ENCODE measurements around the gene DNASE1L2.

The DNASE1L2 gene

DNA sequence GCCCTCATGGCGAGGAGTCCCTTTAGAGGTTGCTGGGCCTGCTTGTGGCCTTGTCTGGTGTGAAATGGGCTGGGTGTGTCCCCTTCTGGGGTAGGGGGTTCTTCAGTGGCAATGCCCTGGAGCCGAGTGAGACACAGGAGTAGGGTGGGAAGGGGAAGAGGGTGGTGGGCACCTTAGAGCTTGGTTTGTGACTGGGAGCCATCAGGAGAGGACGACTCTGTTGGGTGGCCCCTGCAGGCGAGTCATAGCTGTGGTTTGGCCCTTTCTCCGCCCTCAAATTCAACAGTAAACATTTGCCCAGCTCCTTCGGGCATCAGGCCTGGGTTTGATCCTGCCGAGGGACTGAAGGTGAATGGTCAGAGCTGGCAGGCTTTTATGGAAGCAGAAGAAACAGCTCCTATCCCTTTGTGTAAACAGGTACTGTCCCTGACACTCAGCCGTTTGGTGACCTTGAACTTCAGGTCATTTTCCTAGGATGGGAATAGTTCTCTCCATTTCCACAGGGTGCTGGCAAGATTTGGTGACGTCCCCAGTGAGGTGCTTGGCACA is 9.9 kb upstream of the DNASE1L2 start:
- no peak for DNase-seq (ENCODE audit: low read depth)

DNA sequence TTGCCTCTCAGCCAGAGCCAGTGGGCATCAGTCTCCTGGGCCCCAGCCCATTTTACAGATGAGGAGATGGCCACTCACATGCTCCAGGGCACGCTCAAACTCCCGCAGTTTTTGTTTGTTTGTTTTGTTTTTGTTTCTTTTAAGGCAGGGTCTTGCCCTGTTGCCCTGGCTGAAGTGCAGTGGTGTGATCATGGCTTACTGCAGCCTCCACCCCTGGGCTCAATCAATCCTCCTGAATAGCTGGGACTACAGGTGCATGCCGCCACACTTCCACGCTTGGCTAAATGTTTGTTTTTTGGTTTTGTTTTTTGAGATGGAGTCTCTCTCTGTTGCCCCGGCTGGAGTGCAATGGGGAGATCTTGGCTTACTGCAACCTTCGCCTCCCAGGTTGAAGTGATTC is 9.3 kb upstream of the DNASE1L2 start:
- DNase-seq (ENCODE audit: low read depth): no peak

DNA sequence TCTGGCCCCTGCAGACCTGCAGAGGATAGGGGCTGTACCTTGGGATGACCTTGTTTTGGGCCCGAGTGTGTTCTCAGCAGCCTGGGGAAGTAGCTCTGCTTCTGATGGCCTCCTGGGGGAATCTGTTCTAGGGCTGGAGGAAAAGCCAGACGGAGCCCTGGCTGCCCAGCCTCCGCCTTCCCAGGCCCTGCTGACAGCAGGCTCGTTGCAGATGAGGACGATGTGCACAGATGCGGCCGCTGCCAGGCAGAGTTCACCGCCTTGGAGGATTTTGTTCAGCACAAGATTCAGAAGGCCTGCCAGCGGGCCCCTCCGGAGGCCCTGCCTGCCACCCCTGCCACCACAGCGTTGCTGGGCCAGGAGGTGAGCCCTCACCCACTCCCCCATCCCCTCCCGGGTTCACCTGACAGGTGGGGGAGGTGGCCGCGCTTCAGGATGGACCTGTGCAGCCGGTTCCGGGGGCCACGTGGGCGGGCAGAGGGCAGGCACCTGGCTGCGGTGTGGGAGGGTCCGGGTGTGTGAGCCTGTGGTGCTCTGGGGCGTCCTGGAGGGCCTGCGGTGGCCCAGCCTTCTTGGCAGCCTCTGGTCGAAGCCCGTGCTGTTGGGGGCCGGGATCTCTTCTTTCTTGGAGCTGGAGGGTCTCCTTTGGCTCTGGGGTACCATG is 8.0 kb upstream of the DNASE1L2 start:
- no peak for DNase-seq (ENCODE audit: low read depth)

DNA sequence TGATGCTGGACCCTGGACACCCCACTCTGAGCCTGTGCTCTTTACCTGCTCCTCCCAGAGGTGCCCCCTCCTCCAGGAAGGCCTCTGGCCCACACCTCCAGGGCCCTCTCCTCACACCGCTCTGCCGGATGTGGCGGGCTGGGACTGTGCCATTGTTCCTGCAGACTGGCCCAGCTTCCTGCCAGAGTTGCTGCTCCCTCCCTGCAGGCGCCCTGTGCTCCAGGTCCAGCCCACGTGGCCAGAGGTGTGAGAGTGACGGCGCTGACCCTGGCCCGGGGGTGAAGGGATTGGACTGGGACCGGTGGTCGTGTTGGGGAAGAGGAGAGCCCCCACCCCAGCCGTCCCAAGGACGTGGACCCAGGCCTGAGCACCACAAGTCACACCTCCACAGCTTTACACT is 7.2 kb upstream of the DNASE1L2 start:
- no peak for DNase-seq (ENCODE audit: low read depth)

DNA sequence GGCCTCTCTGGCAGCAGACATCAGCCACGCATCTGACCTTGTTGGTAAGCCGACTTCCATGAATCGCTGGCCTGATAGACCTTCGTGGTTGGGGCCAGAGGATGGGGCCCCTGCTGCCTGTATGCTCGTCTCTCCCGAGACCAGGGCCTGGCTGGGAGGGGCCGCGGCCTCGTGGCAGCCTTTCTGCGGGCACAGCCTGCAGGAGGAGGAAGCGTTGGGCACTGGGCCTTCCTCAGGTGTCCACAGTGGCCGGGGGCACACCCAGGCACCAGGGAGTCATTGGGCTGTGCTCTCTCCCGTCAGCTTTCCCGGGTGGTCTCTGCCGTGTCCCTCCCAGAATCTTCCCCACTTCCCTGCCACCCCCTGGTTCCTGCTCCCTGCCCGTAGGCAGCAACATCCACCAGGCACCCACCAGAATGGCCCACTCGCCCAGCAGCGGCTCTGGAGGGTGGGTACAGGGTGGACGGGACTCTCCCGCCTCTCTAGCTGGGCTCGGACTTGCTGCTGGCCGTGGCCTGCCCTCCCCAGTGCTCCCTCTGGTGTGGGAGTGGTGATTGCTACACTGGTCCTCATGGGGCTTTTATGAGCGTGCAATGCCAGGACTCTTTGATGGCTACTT is 6.5 kb upstream of the DNASE1L2 start:
- no peak for DNase-seq (ENCODE audit: low read depth)

DNA sequence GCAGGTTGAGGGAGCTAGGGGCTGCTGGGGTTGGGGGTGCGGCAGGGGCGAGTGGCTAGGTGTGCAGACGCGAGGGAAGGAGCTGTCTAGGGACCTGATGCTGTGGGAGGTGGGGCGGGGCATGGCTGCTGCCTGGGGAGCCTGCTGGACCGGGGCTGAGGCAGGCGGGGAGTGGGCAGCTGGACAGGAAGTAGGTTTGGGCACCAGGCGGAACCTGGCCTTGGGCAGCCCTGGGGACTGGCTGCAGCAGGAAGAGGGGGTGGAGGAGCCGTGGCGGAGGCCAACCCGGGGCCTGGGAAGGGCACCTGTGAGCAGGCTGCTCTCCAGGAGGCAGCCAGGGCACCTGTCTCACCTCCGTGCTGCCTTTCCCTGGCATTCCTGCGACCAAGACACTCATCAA is 5.9 kb upstream of the DNASE1L2 start:
- no peak for DNase-seq (ENCODE audit: low read depth)

DNA sequence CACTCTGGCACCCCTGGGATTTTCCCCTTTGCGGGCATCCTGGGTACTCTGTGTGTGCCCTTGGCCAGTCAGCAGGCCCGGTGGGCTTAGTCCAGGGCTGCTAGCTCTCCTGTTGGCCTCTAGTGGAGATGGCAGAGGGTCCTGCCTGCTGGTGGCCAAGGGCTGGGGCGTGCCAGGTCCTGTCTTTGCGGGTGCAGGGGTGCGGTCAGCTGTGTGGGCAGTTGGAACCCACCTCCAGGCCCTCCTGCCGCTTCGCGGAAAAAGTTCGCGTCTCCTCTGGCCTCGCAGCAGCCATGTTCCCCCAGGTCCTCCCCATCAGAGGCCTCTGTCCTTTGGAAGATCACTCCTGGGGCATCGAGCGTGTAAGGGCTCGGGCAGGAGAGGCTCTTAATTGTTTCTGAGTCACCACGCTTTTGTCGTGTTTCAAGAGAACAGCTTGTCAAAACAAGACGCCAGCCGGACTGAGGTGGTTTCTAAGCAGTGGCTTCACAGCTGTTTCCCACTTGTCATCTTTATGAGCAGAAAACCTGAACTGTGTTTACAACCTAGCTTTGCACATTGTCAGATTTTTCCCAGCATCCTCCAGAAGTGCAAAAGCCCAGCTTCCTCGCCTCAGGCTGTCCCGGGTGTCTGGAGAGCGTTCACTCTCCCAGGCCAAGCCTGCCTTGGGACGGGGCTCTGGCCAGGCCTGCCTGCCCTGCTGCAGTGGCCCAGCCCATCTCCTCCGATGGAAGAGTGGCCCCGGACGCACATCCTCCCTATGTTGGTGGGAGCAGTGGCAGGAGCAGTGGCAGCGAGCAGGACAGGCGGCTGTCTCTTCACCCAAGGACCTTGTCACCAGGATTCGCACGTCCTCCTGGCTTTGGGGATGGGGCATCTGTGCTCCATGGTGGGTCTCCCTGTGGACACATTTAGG is 5.0 kb upstream of the DNASE1L2 start:
- DNase-seq (ENCODE audit: low read depth): no peak

DNA sequence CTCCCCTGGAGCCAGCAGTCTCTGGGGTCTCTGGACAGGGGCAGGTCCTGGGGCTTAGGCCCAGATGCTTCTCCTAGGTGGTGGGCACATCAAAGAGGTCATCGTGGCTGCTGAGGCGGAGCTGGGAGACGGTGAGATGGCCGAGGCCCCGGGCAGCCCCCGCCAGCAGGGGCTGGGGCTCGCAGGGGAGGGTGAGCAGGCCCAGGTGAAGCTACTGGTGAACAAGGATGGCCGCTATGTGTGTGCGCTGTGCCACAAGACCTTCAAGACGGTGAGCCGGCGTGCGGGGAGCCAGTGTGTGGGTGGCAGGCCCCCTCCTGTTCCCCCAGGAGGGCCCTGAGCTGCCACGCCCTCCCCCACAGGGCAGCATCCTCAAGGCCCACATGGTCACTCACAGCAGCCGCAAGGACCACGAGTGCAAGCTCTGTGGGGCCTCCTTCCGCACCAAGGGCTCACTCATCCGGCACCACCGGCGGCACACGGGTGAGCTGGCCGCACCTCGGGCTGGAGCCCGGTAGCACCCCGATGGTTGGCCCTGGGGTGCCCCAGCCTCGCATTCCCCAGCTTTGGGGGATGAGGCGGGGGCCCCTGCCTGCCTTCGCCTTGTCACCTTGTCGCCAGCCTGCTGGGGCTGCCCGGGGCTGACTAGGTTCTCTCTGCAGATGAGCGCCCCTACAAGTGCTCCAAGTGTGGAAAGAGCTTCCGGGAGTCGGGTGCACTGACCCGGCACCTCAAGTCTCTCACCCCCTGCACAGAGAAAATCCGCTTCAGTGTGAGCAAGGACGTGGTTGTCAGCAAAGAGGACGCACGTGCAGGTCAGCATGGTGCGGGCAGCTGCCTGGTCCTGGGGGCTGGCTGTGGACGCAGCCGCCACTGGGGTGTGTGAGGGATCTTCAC is 3.9 kb upstream of the DNASE1L2 start:
- DNase-seq (ENCODE audit: low read depth): no peak

DNA sequence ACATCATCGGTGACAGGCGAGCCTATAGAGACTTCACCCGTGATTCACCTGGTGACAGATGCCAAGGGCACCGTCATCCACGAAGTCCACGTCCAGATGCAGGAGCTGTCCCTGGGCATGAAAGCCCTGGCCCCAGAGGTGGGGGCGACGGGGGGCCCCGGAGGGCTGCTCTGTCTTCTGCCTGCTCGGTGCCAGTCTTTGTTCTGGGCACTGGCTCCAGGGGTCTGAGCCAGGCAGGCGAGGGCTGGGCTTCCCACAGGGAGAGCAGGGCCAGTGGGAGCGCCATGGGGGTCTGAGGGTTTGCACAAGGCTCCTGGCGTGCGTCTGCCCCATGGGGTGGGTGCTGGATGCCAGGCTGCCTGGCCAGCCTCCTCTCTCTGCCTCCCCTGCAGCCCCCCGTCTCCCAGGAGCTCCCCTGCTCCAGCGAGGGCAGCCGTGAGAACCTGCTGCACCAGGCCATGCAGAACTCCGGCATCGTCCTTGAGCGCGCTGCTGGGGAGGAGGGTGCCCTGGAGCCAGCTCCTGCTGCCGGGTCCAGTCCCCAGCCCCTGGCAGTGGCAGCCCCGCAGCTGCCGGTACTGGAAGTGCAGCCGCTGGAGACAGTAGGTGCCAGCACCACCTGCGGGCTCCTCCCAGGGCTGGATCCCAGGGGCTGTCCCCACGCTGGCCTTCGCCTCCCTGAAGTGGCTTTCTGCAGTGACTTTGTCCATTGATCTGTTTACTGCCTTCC is 3.0 kb upstream of the DNASE1L2 start:
- no peak for DNase-seq (ENCODE audit: low read depth)

DNA sequence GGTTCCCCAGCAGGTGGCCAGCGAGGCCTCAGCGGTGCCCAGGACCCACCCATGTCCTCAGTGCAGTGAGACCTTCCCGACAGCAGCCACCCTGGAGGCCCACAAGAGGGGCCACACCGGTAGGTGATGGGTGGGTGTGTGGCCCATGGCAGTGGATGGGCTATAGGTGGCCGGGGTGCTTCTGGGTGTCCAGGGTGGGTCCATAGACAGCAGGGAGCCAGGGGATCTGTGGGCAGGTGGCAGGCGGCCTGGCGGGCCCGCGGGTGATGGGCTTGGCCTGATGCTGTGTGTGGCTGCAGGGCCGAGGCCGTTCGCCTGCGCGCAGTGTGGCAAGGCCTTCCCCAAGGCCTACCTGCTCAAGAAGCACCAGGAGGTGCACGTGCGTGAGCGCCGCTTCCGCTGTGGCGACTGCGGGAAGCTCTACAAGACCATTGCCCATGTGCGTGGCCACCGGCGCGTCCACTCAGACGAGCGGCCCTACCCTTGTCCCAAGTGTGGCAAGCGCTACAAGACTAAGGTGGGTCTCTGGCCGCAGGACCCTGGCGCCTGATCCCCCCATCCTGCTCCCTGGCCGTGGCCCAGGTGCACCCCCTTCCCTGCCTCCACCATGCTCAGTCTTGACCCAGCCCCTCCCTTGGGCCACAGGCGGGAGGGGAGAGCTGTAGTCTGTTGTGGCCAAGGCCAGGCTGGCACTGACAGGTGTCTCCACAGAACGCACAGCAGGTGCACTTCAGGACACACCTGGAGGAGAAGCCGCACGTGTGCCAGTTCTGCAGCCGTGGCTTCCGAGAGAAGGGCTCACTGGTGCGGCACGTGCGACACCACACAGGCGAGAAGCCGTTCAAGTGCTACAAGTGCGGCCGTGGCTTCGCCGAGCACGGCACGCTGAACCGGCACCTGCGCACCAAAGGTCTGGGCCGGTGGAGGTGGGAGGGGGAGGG is 2.1 kb upstream of the DNASE1L2 start:
- DNase-seq (ENCODE audit: low read depth): no peak

DNA sequence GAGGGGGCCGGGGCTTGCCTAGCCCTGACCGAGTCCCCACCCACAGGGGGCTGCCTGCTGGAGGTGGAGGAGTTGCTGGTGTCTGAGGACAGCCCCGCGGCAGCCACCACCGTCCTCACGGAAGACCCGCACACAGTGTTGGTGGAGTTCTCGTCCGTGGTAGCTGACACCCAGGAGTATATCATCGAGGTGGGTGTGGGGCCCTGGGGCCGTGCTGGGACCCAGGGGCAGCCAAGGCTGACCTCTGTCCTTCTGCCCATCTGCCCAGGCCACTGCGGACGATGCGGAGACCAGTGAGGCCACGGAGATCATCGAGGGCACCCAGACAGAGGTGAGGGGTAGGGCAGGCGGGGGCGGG is 1.5 kb upstream of the DNASE1L2 start:
- no peak for DNase-seq (ENCODE audit: low read depth)

DNA sequence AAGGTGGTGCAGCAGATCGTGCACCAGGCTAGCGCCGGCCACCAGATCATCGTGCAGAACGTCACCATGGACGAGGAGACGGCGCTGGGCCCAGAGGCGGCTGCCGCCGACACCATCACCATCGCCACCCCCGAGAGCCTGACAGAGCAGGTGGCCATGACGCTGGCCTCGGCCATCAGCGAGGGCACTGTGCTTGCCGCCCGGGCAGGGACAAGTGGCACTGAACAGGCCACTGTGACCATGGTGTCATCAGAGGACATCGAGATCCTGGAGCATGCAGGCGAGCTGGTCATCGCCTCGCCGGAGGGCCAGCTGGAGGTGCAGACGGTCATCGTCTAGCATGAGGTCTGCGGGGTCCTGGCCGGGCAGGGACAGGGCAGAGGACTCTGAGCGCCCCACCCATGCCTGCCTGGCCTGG is 1.0 kb upstream of the DNASE1L2 start:
- no peak for DNase-seq (ENCODE audit: low read depth)

DNA sequence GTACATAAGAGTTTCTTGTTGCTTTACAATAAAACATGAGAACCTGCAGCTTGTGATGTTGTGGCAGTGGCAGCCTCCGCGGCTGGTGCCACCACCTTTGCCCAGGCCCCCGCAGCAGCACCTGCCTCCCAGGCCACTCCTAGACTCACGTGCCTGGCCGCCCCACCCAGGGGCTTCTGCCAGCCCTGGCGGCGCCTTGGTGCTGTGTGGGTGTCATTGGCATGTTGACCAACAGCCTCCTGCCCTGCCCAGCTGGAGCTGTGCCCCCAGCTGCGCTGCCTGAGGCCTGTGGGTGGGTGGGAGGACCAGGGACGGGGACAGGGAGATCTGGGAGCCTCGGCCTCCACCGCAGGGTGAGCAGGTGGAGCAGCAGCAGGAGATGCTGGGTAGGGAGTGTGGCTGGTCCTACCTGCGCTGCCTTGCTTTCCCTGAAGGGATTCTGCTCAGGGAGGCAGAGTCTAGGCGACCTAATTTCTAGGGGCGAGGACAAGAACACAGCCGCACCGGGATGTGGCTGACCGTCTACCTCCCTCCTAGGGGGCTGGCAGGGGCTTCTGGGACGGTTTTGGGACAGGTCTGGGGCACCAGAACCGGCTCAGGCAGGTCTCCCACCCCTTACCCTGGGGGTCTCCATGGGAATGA is 428 bp upstream of the DNASE1L2 start:
- DNase-seq (ENCODE audit: low read depth): no peak

DNA sequence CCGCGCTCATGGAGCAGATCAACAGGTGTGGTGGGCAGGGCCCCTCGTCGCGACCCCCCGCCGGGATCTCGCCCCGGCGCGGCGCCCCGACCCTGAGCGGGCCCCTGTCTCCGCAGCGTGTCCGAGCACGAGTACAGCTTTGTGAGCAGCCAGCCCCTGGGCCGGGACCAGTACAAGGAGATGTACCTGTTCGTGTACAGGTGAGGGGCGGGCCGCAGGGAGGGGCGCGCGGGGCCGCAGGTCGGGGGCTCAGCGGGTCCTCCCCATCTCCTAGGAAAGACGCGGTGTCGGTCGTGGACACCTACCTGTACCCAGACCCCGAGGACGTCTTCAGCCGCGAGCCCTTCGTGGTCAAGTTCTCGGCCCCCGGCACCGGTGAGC is 848 bp downstream of the DNASE1L2 start:
- DNase-seq (ENCODE audit: low read depth): no peak

DNA sequence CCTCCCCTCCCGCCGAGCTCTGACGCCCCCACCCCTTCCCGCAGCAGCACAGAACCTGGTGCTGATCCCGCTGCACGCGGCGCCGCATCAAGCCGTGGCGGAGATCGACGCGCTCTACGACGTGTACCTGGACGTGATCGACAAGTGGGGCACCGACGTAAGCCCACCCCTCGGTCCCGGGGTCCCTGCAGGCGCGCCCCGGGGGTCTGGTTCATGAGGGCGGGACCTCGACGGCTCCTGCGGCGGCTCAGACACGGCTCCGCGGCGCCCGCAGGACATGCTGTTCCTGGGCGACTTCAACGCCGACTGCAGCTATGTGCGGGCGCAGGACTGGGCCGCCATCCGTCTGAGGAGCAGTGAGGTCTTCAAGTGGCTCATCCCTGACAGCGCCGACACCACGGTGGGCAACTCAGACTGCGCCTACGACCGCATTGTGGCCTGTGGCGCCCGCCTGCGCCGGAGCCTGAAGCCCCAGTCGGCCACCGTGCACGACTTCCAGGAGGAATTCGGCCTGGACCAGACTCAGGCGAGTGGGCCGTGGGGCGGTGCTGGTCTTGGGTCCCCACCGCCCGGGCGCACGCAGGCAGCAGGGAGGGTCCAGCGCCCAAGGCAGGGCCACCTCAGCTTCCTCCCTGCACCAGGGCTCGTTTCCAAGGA is 1.4 kb downstream of the DNASE1L2 start:
- DNase-seq (ENCODE audit: low read depth): no peak

DNA sequence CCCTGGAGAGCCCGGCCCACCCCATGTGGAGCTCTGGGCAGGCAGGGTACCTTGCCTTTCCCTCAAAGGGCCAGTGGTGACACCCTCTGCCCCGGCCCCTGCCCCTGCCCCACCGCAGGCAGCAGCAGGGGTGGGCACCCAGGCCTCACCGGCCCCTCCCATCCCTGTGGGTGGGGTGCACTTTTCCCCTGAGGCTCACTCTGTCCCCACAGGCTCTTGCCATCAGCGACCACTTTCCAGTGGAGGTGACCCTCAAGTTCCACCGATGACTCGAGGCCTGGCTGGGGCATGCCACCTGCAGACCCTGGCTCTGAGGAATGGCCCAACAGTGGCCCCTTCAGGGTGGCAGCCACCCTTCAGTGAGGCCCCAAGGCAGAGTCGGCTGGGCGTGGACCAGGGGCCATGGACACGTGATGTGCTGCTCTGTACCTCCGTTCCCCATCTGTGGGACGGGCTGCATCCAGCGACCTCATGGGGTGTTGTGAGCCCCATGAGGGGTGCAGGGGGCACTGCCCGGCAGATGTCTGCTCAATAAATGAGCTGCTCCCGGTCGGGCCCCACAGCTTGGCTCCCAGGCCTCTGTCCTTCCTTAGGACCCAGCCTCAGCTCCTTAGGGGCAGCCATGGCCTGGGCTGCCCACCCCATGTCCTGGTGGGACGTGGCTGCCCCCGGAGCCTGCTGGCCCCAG is 2.0 kb downstream of the DNASE1L2 start:
- DNase-seq (ENCODE audit: low read depth): no peak

DNA sequence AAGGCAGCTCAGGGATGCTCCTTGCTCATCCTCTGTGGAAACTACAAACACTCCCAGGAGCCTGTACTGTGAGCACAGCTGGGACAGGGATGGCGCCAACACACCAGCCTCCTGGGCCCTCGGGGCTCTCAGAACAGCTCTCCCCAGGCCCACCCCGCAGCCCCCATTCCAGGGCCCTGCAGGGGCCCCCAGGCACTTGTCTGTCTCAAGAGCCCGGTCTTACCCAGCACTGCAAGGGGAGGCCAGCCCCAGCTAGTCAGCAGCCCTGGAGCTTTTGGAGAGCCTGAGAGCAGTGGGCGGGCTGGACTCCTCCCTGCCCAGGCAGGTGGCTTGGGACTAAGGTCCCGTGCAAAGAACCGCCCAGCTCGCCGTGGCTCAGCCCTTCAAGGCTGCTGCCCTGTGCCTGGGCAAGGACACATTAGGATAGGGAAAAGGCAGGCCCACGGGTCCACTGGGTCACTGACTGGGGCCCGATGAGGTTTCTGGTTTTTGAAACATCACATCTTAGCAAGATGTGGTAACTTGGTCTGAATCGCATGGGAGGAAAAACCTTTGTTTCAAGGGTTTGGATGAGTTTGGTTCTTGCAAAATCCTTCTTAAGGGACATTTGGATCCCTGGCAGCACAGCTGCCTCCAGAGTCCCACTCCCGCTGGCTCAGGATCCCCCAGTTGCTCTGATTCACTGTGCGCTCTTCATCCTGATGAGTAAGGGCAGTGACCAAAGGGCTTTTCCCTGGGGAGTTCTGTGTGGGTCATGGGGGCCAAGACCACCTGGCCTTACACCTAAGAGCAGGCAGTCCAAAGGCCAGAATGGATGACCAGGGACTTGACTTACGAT is 2.8 kb downstream of the DNASE1L2 start:
- no peak for DNase-seq (ENCODE audit: low read depth)

Data from activated gamma-delta T cell treated with anti-CD3 and anti-CD28 coated beads, Interleukin-2, amount 50 U/mL, for 16 hours (primary cell).